Measurements from ENCODE around the gene DLX5.

Gene DLX5

GRCh38 chr7:97005183-97006054 is 19.2 kb downstream of the DLX5 start, which contains the start of gene DLX6:
Gene DLX6 (plus strand): TSS chr7:97005553. CDS start chr7:97005978, 425 bp downstream.
- peak; percentile 48 for DNase-seq

GRCh38 chr7:97004247-97005182 is 20.1 kb downstream of the DLX5 start:
- DNase-seq: no peak

- DNase-seq: no peak
Observed at GRCh38 chr7:97003262-97004246, 21.1 kb downstream of the DLX5 start.

- no peak for DNase-seq
Observed at GRCh38 chr7:97002555-97003261, 21.9 kb downstream of the DLX5 start.

DNA sequence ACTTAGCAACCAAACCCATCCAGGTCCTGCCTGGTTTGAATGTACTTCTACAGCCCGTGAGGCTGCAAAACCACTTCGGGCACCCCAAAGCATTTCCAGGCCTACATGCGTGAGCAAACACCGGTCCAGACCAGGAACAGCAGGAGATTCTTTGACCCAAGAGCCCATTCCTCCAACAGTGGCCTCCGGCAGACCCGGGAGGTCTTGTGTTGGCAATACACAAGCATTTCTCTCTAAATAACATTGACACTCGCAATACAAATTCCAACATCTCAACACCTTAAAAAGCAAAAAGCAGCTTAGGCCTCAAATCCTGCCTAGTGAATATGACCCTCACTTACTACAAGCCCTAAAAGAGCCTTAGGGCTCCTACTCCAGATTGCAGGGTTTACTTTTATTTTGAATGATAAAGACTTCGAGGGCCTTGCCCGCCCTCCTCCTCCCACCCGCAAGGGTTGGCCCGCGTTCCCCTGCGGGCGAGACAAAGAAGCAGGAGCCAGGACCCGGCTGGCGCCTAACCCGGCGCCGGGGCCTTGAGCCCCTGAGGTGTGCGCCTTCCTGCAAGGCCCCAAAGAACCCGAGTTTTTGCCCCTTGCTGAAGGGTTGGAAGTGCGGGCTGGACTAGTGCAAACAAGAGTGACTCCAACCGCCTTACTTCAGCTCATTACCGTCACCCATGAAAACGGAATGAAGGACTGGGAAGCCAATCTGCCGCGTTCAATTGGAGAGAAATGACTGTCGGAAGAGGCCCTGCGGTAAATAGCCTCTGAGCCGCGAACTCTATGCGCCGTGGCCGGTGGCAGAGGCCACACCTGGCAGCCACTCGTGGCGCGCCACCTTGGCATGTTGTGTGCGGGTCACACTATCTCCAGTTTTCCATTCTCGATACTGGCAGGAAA is 22.7 kb downstream of the DLX5 start:
- no peak for DNase-seq

- no peak for DNase-seq
Observed at GRCh38 chr7:97001221-97001620, 23.4 kb downstream of the DLX5 start.

- no peak for DNase-seq
Observed at GRCh38 chr7:96998744-96999143, 25.9 kb downstream of the DLX5 start.

GRCh38 chr7:96998333-96998732 is 26.3 kb downstream of the DLX5 start:
- no peak for DNase-seq

- no peak for DNase-seq
Observed at GRCh38 chr7:96997512-96998032, 27.1 kb downstream of the DLX5 start.

DNA sequence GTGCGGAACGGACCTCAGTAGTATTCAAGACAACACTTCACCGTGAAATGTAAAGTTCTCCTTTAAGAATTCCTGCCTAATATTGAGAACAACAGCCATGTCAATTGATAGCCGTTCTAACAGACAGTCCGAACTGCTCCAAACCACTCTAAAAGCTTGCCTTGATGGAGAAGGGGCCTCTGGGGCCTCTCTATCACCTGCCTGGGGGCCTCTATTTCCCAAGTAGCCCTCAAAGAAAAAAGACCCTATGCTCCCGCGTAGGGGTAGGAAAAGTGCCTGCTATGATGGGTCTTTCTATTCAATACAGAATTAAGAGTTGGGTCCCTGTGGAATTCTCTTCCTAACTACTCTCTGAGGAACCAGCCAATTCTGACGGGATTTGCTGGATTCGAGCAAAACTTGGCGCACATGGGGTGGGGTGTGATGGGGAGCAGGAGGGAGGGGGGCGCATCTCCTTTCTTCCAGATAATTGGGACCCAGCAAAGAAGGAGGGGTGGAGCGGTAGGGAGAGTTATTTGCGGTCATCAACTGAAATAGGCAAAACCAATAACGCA is 27.6 kb downstream of the DLX5 start:
- no peak for DNase-seq

DNA sequence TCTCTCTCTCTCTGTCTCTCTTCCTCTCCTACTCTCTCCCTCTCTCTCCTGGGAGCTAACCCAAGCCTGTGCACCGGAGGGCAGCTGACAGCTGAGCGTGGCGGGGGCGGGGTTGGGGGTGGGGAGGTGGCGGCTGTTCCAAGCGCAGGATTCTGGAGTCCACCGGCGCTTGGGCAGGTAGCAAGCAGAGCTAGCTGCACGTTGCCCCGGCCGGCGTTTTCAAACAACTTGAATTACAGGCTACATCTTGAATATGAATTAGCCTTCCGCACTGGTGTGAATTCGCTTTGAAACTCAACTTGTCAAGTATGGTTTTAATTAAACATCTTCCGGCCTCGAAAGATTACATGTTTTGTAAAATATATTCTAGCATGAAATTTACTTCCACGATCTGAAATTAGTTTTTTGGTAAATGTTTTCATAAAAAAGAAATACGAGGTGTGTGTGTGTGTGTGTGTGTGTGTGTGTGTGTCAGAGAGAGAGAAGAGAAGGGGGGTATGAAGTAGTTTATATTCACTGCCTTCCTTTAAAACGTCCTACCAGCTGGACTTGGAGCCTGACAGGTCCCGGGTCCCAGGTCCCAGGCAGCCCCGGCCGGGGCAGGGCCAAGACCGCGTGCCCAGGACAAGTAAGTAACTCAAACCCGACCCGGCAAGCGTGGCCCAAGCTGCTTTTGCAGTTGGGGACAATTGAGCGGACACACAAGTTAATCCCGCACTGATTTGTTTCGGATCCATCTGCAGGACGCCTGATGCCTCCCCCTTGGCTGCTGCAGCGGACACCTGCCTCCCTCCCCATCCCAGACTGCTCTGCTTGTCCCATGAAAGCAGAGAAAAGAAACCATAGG is 28.3 kb downstream of the DLX5 start:
- no peak for DNase-seq

GRCh38 chr7:96995406-96996110 is 29.1 kb downstream of the DLX5 start:
- DNase-seq: no peak

DNA sequence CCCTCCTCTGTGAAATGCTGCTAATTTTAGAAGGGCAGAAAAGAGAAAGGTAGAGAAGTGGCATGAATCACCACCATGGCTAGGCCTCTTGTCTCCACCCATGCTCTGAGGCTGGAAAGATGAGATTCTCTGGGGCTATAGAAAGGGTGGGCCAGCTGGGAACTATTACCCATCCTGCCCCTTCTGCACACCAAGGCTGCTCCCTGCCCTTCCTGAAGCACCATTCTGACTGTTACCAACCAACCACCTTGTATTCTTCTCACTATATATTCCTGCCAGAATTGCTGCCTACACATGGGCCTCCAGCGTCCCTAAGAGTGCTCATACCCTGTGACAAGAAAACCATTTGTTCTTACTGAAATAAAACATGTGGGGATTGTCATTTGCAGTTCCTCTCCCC is 30.7 kb downstream of the DLX5 start:
- no peak for DNase-seq

GRCh38 chr7:96993094-96993865 is 31.4 kb downstream of the DLX5 start:
- no peak for DNase-seq

DNA sequence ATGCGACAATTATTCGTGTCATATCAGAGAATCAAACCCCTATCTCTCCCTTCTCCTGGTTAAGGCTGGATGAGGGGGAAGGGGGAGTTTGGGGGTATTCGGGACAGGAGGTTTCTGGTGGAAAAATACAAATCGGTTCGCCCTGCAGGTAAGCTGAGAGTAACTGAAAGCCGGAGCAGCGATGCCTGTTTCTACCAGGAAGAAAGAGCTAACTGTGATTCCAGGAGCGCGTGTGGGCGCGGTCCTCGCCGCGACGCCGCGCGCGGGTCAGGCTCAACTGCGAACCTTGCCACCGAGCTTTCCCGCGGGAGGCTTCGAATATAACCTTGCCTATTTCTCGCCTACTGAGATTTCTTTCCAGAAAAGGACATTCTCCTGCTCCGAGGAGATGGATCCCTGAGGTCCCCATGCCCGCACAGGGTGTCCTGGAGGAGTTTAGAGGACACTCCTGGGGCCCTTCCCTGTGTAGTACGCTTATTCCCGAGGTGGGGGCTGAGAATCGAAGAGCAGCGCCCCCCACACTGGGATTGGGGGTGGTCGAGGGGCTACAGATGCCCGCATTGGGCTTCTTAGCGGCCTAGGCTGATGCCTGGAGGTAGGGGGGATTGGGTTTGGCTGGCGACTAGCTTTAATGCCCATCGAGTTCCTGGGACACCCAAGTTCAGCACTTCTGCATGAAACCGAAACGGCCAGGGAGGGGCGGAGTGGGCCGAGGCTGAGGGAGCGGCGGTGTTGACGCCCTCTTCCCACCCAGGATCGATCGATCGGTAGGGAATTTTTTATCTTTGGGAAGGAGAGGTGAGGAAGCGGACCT is 32.2 kb downstream of the DLX5 start:
- DNase-seq: no peak

GRCh38 chr7:96991546-96992191 is 33.0 kb downstream of the DLX5 start:
- DNase-seq: no peak

Measured in NCI-H524 treated with DMSO at 0.1 percent for 48 hours (cell line).